A549 treated with AZD2906 at 1 μM for 4 hours (cell line): Measurements from ENCODE around the gene CLIP2. TPM values are rescaled to one million over a fixed set of nuclear protein-coding genes. Genes with fewer than 3 reads are reported as not detected.

Experiments
- total RNA-seq: library from RNA; stranded (reverse); fragments of 200-300 nt; extraction: Qiagen RNA extraction; gene quantifications from 5 replicates; pipeline ENCODE4 v1.2.3, GENCODE V29; 2022

Gene CLIP2
- 11.8 to 14.9 TPM (median 13.7 TPM) in 5 replicates for total RNA-seq

DNA sequence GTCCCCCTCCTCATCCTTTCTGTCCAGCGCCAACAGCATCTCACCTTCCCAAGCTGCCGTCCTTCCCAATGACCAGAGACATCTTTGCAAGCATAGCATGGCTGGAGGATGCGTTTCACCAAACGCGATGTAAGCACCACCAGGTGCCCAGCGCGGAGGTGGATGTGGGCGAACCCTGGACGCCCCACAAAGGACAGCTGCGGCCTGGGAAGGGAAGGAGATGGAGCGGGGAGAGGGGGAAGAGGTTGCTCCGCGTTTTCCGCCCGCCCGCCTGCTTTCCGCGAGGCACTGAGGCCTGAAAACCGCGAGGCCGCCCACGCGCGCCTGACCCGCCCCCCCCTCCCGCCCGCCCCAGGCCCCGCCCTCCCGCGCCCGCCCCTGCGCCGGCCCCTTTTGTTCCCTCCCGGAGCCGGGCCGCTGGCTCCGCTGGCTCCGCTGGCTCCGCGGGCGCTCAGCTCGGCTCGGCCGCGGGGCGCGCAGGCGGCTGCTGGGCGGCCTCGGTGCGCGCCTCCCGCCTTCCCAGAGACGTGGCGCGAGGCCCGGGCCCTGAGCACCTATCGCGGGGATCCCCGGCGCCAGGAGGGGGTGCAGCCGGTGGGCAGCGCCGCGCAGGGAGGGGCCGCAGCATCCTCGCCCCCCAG is at the start of gene CLIP2:
CLIP2 (plus strand) TSS at position 390 of the 641 bp plus-strand sequence. CDS start 28,140 bp downstream, outside the sequence.

DNA sequence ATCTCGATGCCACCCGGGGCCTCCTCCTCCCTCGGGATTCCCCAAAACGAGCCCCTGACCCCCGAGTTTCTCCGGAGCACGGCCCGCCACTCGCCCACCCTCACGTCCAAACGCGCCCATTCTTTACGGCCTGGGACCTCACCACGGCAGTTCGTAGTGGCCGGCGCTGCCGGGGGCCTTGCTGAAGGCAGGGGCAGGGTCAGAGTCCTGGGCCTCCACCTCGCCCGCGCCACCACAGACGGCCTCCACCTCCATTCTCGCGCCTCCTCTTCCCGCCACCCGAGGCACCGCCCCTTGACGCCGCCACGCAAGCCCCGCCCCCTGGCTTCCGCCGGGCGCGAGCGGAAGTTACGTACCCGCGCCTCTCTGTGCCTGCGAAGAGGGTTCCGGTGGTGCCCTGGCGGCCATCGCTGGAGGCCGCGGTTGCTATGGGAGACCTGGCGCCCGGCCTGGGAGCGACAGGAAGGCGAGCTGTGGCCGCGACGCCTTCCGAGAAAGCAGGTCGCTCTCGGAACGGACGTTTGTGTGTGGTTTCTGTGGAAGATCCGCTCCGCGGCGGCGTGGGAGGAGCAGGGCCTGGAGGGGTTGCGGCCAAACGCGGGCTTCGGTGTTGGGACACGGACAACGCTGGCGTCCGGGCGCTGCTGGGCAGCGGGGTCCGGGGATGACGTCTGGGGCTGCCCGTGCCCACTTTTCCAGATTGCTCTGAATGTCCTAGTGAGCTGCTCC is 34.9 kb upstream of the CLIP2 start, which contains the start of gene RFC2:
RFC2 (minus strand) TSS at position 271 of the 729 bp plus-strand sequence; CDS start at position 255, 16 bp downstream.

DNA sequence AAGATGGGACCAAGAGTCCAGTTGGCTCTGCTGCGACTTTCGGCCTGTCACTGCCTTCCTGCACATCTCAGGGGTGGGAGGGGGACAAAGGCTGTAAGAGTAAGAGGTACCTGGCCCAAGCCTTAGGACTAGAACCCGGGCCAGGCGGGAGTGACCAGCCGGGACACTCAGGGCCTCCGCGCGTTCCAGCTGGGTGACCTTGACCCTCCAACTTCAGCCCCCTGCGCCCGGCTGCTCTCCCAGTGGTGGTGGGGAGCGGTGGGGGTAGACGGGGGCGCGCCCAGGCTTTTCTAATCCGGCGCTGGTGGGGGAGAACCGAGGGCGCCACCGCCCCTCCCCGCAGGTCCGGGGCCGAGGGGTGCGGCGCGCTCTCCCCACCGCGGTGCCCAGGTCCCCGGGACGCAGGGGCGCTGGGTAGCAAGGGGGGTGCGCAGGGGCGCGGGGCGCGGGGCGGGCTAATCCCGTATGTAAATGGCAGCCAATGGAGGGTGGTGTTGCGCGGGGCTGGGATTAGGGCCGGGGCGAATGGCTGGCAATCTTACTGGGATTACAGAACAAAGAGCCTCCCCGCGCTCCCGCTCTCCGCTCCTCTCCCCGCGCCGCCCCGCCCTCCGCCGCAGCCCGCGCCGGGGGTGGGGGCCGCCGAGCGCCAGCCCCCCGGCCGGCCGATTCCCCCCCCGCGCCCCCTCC is 164.3 kb downstream of the CLIP2 start, which contains the start of gene GTF2IRD1:
GTF2IRD1 (plus strand) TSS at position 585 of the 690 bp plus-strand sequence. CDS start 54,175 bp downstream, outside the sequence.

Other genes starting within 250 kb of the CLIP2 start
- gene LIMK1, start 205.6 kb upstream of the CLIP2 start, total RNA-seq, result 30.4 to 35.4 TPM (median 31.9 TPM) in 5 replicates
- 293 to 335 TPM (median 298 TPM) in 5 replicates for gene EIF4H, start 115.1 kb upstream of the CLIP2 start, total RNA-seq
- gene LAT2, start 79.4 kb upstream of the CLIP2 start, total RNA-seq, result 0.77 to 1.5 TPM (median 0.88 TPM) in 5 replicates
- gene RFC2, start 35.0 kb upstream of the CLIP2 start, total RNA-seq, result 51.6 to 65.5 TPM (median 54.6 TPM) in 5 replicates
- gene GTF2IRD1, start 164.5 kb downstream of the CLIP2 start, total RNA-seq, result 17.7 to 25.8 TPM (median 23.6 TPM) in 5 replicates